MM.1S (cell line): ENCODE results near the gene AKR7A2.
"Not testable (repeated sequence)": the region's sequence is repeated elsewhere in the genome, so short reads cannot be mapped to it uniquely, and the experiment has no call there.

Experiments used
- DNase-seq: peaks from one replicate; pipeline ENCODE4 v3.0.0-alpha.2; 2015
- H2AFZ ChIP-seq: fragments of 300-600 bp; sonication (generic); 2 replicates; pipeline ENCODE4 v1.6.0; 2016; ENCODE audit warnings: antibody characterized with exemption, low read length
- H3F3A ChIP-seq: fragments of 300-600 bp; sonication (generic); 2 replicates; pipeline ENCODE4 v1.6.1; 2016; ENCODE audit warnings: mild to moderate bottlenecking, antibody characterized with exemption, low read length, moderate library complexity, mixed read lengths; ENCODE audit not compliant: insufficient read depth
- H3K27ac ChIP-seq: fragments of 300-600 bp; sonication (generic); 2 replicates; pipeline ENCODE4 v1.5.1; 2016; ENCODE audit warnings: mild to moderate bottlenecking, low read length
- H3K27me3 ChIP-seq: fragments of 300-600 bp; sonication (generic); replicated peaks from 2 replicates; pipeline ENCODE4 v1.6.0; 2016; ENCODE audit warnings: low read length; ENCODE audit not compliant: insufficient read depth
- H3K36me3 ChIP-seq: fragments of 300-600 bp; sonication (generic); replicated peaks from 2 replicates; pipeline ENCODE4 v1.6.1; 2016; ENCODE audit warnings: mild to moderate bottlenecking, low read length, mixed read lengths; ENCODE audit not compliant: insufficient read depth
- H3K4me1 ChIP-seq: fragments of 300-600 bp; sonication (generic); 2 replicates; pipeline ENCODE4 v1.6.1; 2016; ENCODE audit warnings: low read length, mixed read lengths
- H3K4me2 ChIP-seq: fragments of 300-600 bp; sonication (generic); 2 replicates; pipeline ENCODE4 v1.6.0; 2016; ENCODE audit warnings: low read depth, low read length
- H3K4me3 ChIP-seq: fragments of 300-600 bp; sonication (generic); 2 replicates; pipeline ENCODE4 v1.5.1; 2016; ENCODE audit warnings: low read length, mixed read lengths
- H3K79me2 ChIP-seq: fragments of 300-600 bp; sonication (generic); 2 replicates; pipeline ENCODE4 v1.6.1; 2016; ENCODE audit warnings: mixed run types, low read length, mixed read lengths
- H3K9ac ChIP-seq: fragments of 300-600 bp; sonication (generic); 2 replicates; pipeline ENCODE4 v1.6.1; 2016; ENCODE audit warnings: low read length, mixed read lengths
- H3K9me2 ChIP-seq: fragments of 300-600 bp; sonication (generic); replicated peaks from 2 replicates; pipeline ENCODE4 v1.6.1; 2016; ENCODE audit warnings: mild to moderate bottlenecking, low read length, mixed read lengths; ENCODE audit not compliant: insufficient read depth
- H3K9me3 ChIP-seq: fragments of 300-600 bp; sonication (generic); replicated peaks from 2 replicates; pipeline ENCODE4 v1.6.1; 2016; ENCODE audit warnings: mild to moderate bottlenecking, low read length, mixed read lengths; ENCODE audit not compliant: insufficient read depth
- H4K20me1 ChIP-seq: fragments of 300-600 bp; sonication (generic); 2 replicates; pipeline ENCODE4 v1.6.1; 2016; ENCODE audit warnings: mild to moderate bottlenecking, low read length, moderate library complexity, mixed read lengths; ENCODE audit not compliant: insufficient read depth
- EZH2 ChIP-seq: fragments of 300-600 bp; sonication (generic); optimal IDR thresholded peaks from 2 replicates; pipeline ENCODE3; 2017; ENCODE audit warnings: low read depth, mild to moderate bottlenecking, antibody characterized with exemption, low read length, mixed read lengths
- EZH2phosphoT487 ChIP-seq: fragments of 300-600 bp; sonication (generic); IDR thresholded peaks from 2 replicates; pipeline ENCODE4 v1.6.1; 2018; ENCODE audit warnings: antibody characterized with exemption, low read length
- TF ChIP-seq, protein P1 (sequence below): fragments of 300-600 bp; sonication (generic); IDR thresholded peaks from 2 replicates; pipeline ENCODE4 v1.5.1; 2016; ENCODE audit warnings: antibody characterized with exemption, low read length, mixed read lengths

Gene AKR7A2

DNA sequence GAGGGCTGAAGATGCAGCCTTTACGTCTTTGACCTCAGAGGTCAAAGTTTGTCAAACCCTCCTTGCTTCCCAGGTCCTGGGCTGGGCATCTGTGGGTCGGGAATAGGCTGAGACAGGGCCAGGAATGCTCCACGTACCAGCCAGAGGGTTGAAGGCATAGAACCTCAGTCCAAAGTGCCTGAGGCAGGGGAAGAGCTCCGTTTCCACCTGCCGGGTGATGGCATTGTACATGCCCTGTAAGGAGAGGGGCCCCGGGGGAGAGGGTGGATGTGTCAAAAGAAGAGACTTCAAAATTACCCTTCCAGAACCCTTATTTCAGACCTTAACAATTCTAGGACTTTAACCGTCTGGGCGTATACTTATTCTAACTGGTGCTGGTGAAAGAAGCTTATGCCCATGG lies 27.1 kb downstream of the AKR7A2 start:
- Histone ChIP-seq H3K9me3 (no peaks in the 10 kb centered on the region), H3K4me3 (no peak overlapping the region), H4K20me1 (no peaks in the 10 kb centered on the region), H3F3A (no peaks in the 10 kb centered on the region), H3K4me2 (no peak overlapping the region), H3K27me3 (no peaks in the 10 kb centered on the region), H3K36me3 (no peaks in the 10 kb centered on the region), H3K79me2 (no peaks in the 10 kb centered on the region), H3K27ac (no peak overlapping the region), H2AFZ (no peak overlapping the region), H3K9me2 (no peaks in the 10 kb centered on the region), H3K4me1 (no peaks in the 10 kb centered on the region), H3K9ac (no peak overlapping the region)
- TF ChIP-seq EZH2 = no peak
- TF ChIP-seq, protein P1, sequence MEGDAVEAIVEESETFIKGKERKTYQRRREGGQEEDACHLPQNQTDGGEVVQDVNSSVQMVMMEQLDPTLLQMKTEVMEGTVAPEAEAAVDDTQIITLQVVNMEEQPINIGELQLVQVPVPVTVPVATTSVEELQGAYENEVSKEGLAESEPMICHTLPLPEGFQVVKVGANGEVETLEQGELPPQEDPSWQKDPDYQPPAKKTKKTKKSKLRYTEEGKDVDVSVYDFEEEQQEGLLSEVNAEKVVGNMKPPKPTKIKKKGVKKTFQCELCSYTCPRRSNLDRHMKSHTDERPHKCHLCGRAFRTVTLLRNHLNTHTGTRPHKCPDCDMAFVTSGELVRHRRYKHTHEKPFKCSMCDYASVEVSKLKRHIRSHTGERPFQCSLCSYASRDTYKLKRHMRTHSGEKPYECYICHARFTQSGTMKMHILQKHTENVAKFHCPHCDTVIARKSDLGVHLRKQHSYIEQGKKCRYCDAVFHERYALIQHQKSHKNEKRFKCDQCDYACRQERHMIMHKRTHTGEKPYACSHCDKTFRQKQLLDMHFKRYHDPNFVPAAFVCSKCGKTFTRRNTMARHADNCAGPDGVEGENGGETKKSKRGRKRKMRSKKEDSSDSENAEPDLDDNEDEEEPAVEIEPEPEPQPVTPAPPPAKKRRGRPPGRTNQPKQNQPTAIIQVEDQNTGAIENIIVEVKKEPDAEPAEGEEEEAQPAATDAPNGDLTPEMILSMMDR = no peak
- TF ChIP-seq EZH2phosphoT487 = no peak
- no peak for DNase-seq

DNA sequence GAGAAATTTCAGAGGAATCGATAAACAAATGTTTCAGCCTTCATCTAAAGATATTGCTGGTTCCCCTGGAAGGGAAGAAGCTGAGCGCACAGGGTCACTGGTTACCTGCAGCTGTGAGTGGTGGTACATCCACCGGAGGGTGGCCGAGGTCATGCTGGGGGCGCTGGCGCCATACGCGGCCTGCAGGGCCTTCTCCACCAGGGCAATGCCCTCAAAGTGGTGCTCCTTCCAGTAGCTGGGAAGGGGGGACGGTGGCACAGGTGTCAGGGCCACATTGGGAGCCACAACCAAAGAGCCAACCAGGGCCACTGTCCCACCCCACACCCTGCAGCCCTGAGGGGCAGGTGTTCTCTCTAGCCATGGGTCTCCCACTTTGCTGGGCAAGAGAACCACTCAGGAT lies 28.1 kb downstream of the AKR7A2 start:
- Histone ChIP-seq H3K27ac (no peak overlapping the region), H3K9me3 (no peaks in the 10 kb centered on the region), H3K36me3 (no peaks in the 10 kb centered on the region), H3K4me3 (no peak overlapping the region), H3K4me2 (no peak overlapping the region), H3F3A (no peaks in the 10 kb centered on the region), H3K9me2 (no peaks in the 10 kb centered on the region), H3K79me2 (no peaks in the 10 kb centered on the region), H3K4me1 (no peaks in the 10 kb centered on the region), H4K20me1 (no peaks in the 10 kb centered on the region), H3K27me3 (no peaks in the 10 kb centered on the region), H2AFZ (no peak overlapping the region), H3K9ac (no peak overlapping the region)
- TF ChIP-seq, protein P1 = no peak
- TF ChIP-seq EZH2phosphoT487 (no peak), EZH2 (no peak)
- DNase-seq = no peak

DNA sequence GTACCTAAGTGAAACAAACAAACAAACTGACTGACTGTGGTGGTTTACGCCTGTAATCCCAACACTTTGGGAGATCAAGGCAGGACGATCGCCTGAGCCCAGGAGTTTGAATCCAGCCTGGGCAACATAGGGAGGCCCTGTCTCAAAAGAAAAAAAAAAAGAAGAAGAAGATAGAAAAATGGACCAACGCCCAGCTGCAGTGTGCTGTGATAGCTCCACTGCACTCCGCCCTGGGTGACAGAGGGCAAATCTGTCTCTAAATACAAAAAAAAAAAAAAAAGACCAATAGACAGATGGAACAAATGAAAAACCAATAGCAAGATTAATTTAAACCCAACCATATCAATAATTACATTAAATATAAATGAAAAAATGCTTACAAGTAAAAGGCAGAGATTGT lies 37.3 kb downstream of the AKR7A2 start:
- no peak for DNase-seq
- Histone ChIP-seq H3F3A (no peaks in the 10 kb centered on the region), H3K4me2 (no peak overlapping the region), H4K20me1 (no peaks in the 10 kb centered on the region), H2AFZ (no peak overlapping the region), H3K4me1 (no peaks in the 10 kb centered on the region), H3K4me3 (no peak overlapping the region), H3K27ac (no peak overlapping the region), H3K79me2 (no peaks in the 10 kb centered on the region), H3K9me3 (no peaks in the 10 kb centered on the region), H3K27me3 (no peaks in the 10 kb centered on the region), H3K36me3 (no peaks in the 10 kb centered on the region), H3K9me2 (no peaks in the 10 kb centered on the region), H3K9ac (no peak overlapping the region)
- no peak for TF ChIP-seq EZH2
- TF ChIP-seq, protein P1 = no peak
- TF ChIP-seq EZH2phosphoT487 = no peak

DNA sequence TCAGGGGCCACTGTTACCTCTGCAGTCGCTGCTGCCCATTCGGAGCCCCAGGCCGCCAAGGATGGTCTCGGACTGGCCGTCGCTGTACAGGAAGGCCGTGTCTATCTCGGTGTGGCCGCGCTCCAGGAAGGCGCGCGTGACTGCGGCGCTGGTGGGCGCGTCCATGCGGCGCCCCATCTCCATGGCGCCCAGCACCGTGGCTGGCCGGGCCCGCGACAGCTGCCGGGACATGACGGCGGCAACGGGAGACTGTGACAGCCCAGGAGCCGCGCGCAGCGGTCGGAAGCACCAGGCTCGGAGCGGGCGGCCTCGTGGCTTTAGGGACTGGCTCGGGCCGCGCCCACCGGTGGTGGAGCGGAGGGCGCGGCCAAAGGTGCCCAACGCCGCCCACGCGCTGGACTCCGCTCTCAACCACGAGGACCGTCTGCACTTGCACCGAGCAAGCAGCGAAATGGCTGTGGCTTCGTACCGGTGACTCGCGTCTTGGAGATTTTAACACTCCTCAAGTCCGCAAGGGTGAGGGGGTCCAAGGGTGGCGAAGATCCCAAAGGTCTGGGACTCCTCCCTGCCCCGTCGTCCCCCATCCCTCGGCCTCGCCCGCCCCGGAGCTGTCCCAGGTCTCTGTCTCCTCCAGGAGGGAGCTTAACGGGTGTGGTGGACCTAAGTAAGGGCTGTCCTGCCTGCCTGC lies 38.0 kb downstream of the AKR7A2 start:
- not testable (repeated sequence) for H3K4me2 ChIP-seq, H3K27ac ChIP-seq, H3K9ac ChIP-seq, H3K4me1 ChIP-seq, H3K27me3 ChIP-seq, H3K36me3 ChIP-seq, DNase-seq, H3K4me3 ChIP-seq, H3K9me3 ChIP-seq, H4K20me1 ChIP-seq, H3K9me2 ChIP-seq, H3F3A ChIP-seq, H3K79me2 ChIP-seq, H2AFZ ChIP-seq
